Measurements from ENCODE around the gene C1QTNF12. TPM values are rescaled to one million over a fixed set of nuclear protein-coding genes. Genes with fewer than 3 reads are reported as not detected.

The C1QTNF12 gene
- total and polyA plus RNA-seq, 4 experiments from 2014 or later = 0.31 to 3.3 (median 2.4) TPM; not detected in 1

GRCh38 chr1:1240348-1240732 is 6.2 kb downstream of the C1QTNF12 start:
- Histone ChIP-seq H3K27me3 (ENCODE audit: insufficient read depth, low read length) (no peaks in the 10 kb centered on the region), H3K27ac (ENCODE audit: low read depth, low read length) (no peak overlapping the region), H3K9me3 (ENCODE audit: control insufficient read depth in 1 of 2, low read length in 2 of 2) (no peaks in the 10 kb centered on the region), H3K4me3 (ENCODE audit: low read length in 2 of 2) (no peak overlapping the region), H3K4me1 (ENCODE audit: insufficient read depth, low read length) (no peaks in the 10 kb centered on the region), H3K36me3 (ENCODE audit: insufficient read depth, low read length) (no peaks in the 10 kb centered on the region)
- no peaks in the 10 kb centered on the region for H3K27me3 Mint-ChIP-seq
- H3K4me3 Mint-ChIP-seq = no peak overlapping the region
- ChIA-PET CTCF (ENCODE audit: partially characterized antibody) (no interaction called here), POLR2A (ENCODE audit: partially characterized antibody) (no interaction called here)
- no peak for DNase-seq
- no peaks in the 10 kb centered on the region for H3K4me1 Mint-ChIP-seq
- H3K9me3 Mint-ChIP-seq = no peaks in the 10 kb centered on the region
- no peaks in the 10 kb centered on the region for H3K36me3 Mint-ChIP-seq
- H3K27ac Mint-ChIP-seq = no peak overlapping the region
- intact Hi-C loops (cut with micrococcal nuclease) = no loop called here

- no peaks in the 10 kb centered on the region for H3K27me3 Mint-ChIP-seq
- POLR2A ChIA-PET (ENCODE audit: partially characterized antibody) = no interaction called here
- H3K27ac Mint-ChIP-seq = no peak overlapping the region
- H3K4me1 Mint-ChIP-seq = peaks cover 0 to 5% (median 0%) of the 10 kb centered on the region in 4 donors
- H3K4me3 ChIP-seq (ENCODE audit: low read length in 2 of 2) = no peak overlapping the region
- H3K9me3 Mint-ChIP-seq = no peaks in the 10 kb centered on the region
- intact Hi-C loops (cut with micrococcal nuclease) = no loop called here
- H3K4me3 Mint-ChIP-seq = no peak overlapping the region
- DNase-seq = no peak
- H3K4me1 ChIP-seq (ENCODE audit: insufficient read depth, low read length) = peaks cover under 1% of the 10 kb centered on the region
- CTCF ChIA-PET (ENCODE audit: partially characterized antibody) = interaction anchor here (1.3 kb wide), 1 partner anchor 119 kb away, joined by 3 read pairs; no protein-coding TSS in a partner anchor
- H3K27ac ChIP-seq (ENCODE audit: low read depth, low read length) = no peak overlapping the region
- no peaks in the 10 kb centered on the region for H3K36me3 ChIP-seq (ENCODE audit: insufficient read depth, low read length)
- no peaks in the 10 kb centered on the region for H3K9me3 ChIP-seq (ENCODE audit: control insufficient read depth in 1 of 2, low read length in 2 of 2)
- no peaks in the 10 kb centered on the region for H3K27me3 ChIP-seq (ENCODE audit: insufficient read depth, low read length)
- H3K36me3 Mint-ChIP-seq = no peaks in the 10 kb centered on the region
These were observed 6.7 kb downstream of the C1QTNF12 start for GRCh38 chr1:1239614-1240347.

- Histone ChIP-seq H3K36me3 (ENCODE audit: insufficient read depth, low read length) (no peaks in the 10 kb centered on the region), H3K9me3 (ENCODE audit: control insufficient read depth in 1 of 2, low read length in 2 of 2) (no peaks in the 10 kb centered on the region), H3K27ac (ENCODE audit: low read depth, low read length) (no peak overlapping the region), H3K4me3 (ENCODE audit: low read length in 2 of 2) (no peak overlapping the region), H3K4me1 (ENCODE audit: insufficient read depth, low read length) (peaks cover 3% of the 10 kb centered on the region), H3K27me3 (ENCODE audit: insufficient read depth, low read length) (no peaks in the 10 kb centered on the region)
- Mint-ChIP-seq H3K36me3 (peaks cover 0 to 3% of the 10 kb centered on the region in 2 donors), H3K4me3 (no peak overlapping the region), H3K4me1 (peaks cover 0 to 10% (median 4%) of the 10 kb centered on the region in 4 donors), H3K9me3 (no peaks in the 10 kb centered on the region), H3K27ac (no peak overlapping the region), H3K27me3 (no peaks in the 10 kb centered on the region)
- DNase-seq = no peak
- ChIA-PET POLR2A (ENCODE audit: partially characterized antibody) (no interaction called here), CTCF (ENCODE audit: partially characterized antibody) (interaction anchor here (1.3 kb wide), 1 partner anchor 119 kb away, joined by 3 read pairs; no protein-coding TSS in a partner anchor)
- intact Hi-C loops (cut with micrococcal nuclease) = no loop called here
These were observed 7.3 kb downstream of the C1QTNF12 start for GRCh38 chr1:1239227-1239613.

GRCh38 chr1:1238702-1239178 is 7.8 kb downstream of the C1QTNF12 start:
- H3K27me3 Mint-ChIP-seq = no peaks in the 10 kb centered on the region
- Histone ChIP-seq H3K9me3 (ENCODE audit: control insufficient read depth in 1 of 2, low read length in 2 of 2) (no peaks in the 10 kb centered on the region), H3K27me3 (ENCODE audit: insufficient read depth, low read length) (no peaks in the 10 kb centered on the region), H3K4me1 (ENCODE audit: insufficient read depth, low read length) (peaks cover 7% of the 10 kb centered on the region), H3K4me3 (ENCODE audit: low read length in 2 of 2) (no peak overlapping the region), H3K27ac (ENCODE audit: low read depth, low read length) (no peak overlapping the region), H3K36me3 (ENCODE audit: insufficient read depth, low read length) (no peaks in the 10 kb centered on the region)
- H3K4me3 Mint-ChIP-seq = no peak overlapping the region
- intact Hi-C loops (cut with micrococcal nuclease) = no loop called here
- peaks cover 0 to 3% of the 10 kb centered on the region in 2 donors for H3K36me3 Mint-ChIP-seq
- DNase-seq = no peak
- POLR2A ChIA-PET (ENCODE audit: partially characterized antibody) = interaction anchor here (1.2 kb wide), 1 partner anchor 116 kb away, joined by 3 read pairs; no protein-coding TSS in a partner anchor
- H3K27ac Mint-ChIP-seq = no peak overlapping the region
- no peaks in the 10 kb centered on the region for H3K9me3 Mint-ChIP-seq
- H3K4me1 Mint-ChIP-seq = peaks cover under 1 to 15% (median 8%) of the 10 kb centered on the region in 4 donors
- CTCF ChIA-PET (ENCODE audit: partially characterized antibody) = interaction anchor here (1.3 kb wide), 1 partner anchor 118 kb away, joined by 3 read pairs; no protein-coding TSS in a partner anchor

- no peaks in the 10 kb centered on the region for H3K9me3 Mint-ChIP-seq
- ChIA-PET POLR2A (ENCODE audit: partially characterized antibody) (interaction anchor here (0.6 to 1.2 kb wide), 3 partner anchors 10 to 120 kb away, joined by 3 read pairs; no protein-coding TSS in a partner anchor), CTCF (ENCODE audit: partially characterized antibody) (interaction anchor here (1.3 to 1.8 kb wide), 2 partner anchors 116 to 118 kb away, joined by 3 to 5 read pairs; no protein-coding TSS in a partner anchor)
- H3K4me1 Mint-ChIP-seq = peaks cover 4 to 21% (median 12%) of the 10 kb centered on the region in 4 donors
- Histone ChIP-seq H3K9me3 (ENCODE audit: control insufficient read depth in 1 of 2, low read length in 2 of 2) (no peaks in the 10 kb centered on the region), H3K4me3 (ENCODE audit: low read length in 2 of 2) (no peak overlapping the region), H3K27ac (ENCODE audit: low read depth, low read length) (no peak overlapping the region), H3K4me1 (ENCODE audit: insufficient read depth, low read length) (peaks cover 13% of the 10 kb centered on the region), H3K36me3 (ENCODE audit: insufficient read depth, low read length) (no peaks in the 10 kb centered on the region), H3K27me3 (ENCODE audit: insufficient read depth, low read length) (no peaks in the 10 kb centered on the region)
- intact Hi-C loops (cut with micrococcal nuclease) = no loop called here
- H3K36me3 Mint-ChIP-seq = peaks cover 0 to 6% of the 10 kb centered on the region in 2 donors
- no peaks in the 10 kb centered on the region for H3K27me3 Mint-ChIP-seq
- no peak overlapping the region for H3K4me3 Mint-ChIP-seq
- H3K27ac Mint-ChIP-seq = no peak overlapping the region
- no peak for DNase-seq
These were observed 8.4 kb downstream of the C1QTNF12 start for GRCh38 chr1:1237874-1238701.

GRCh38 chr1:1236945-1237873 is 9.3 kb downstream of the C1QTNF12 start:
- Histone ChIP-seq H3K4me1 (ENCODE audit: insufficient read depth, low read length) (peaks cover 19% of the 10 kb centered on the region), H3K4me3 (ENCODE audit: low read length in 2 of 2) (no peak overlapping the region), H3K9me3 (ENCODE audit: control insufficient read depth in 1 of 2, low read length in 2 of 2) (no peaks in the 10 kb centered on the region), H3K27ac (ENCODE audit: low read depth, low read length) (no peak overlapping the region), H3K36me3 (ENCODE audit: insufficient read depth, low read length) (no peaks in the 10 kb centered on the region), H3K27me3 (ENCODE audit: insufficient read depth, low read length) (no peaks in the 10 kb centered on the region)
- Mint-ChIP-seq H3K27ac (no peak overlapping the region), H3K4me3 (no peak overlapping the region), H3K4me1 (peaks cover 4 to 21% (median 14%) of the 10 kb centered on the region in 4 donors), H3K36me3 (peaks cover 0 to 6% of the 10 kb centered on the region in 2 donors), H3K27me3 (no peaks in the 10 kb centered on the region), H3K9me3 (no peaks in the 10 kb centered on the region)
- ChIA-PET CTCF (ENCODE audit: partially characterized antibody) (interaction anchor here (1.8 kb wide), 1 partner anchor 115 kb away, joined by 5 read pairs; no protein-coding TSS in a partner anchor), POLR2A (ENCODE audit: partially characterized antibody) (interaction anchor here (0.6 to 0.7 kb wide), 2 partner anchors 9 to 119 kb away, joined by 3 read pairs; no protein-coding TSS in a partner anchor)
- DNase-seq = no peak
- intact Hi-C loops (cut with micrococcal nuclease) = no loop called here

Measured in CD4-positive, alpha-beta memory T cell (primary cell).